ENCODE measurements around the gene SCGB3A2.

Gene SCGB3A2, protein sequence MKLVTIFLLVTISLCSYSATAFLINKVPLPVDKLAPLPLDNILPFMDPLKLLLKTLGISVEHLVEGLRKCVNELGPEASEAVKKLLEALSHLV

DNA sequence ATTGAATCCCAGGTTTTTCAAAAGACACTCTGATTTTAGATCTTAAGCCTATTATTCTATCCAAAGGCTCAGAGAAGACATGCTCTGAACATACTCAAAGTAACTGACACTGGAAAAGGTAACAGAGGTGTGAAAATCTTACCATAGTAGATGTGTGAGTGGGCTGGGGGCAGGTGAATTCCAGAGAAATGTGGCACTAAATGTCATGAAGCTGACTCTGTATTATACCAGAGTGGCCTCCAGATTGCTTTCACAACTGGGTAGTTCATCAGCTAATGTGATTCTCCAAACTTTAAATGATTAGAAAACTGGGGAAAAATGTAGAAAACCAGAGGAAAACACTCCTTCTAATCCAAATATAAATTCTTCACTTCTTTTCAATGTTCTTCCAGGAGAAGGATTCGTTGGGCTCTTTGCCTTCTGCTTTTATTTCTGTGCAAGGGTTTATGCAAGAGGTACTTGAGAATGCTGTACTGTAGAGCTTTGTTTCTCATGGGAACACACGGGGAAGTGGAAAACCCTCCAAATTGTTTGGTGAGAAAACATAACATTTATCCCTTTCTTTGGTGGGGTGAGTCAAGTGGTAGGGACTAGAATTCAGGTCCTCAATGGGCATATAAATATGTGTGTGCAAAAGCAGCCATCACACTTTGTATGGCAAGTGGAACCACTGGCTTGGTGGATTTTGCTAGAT, at the start of gene SCGB3A2:
SCGB3A2 (plus strand) TSS at position 646 of the 694 bp plus-strand sequence. CDS start 93 bp downstream, outside the sequence.
- no peak for DNase-seq

DNA sequence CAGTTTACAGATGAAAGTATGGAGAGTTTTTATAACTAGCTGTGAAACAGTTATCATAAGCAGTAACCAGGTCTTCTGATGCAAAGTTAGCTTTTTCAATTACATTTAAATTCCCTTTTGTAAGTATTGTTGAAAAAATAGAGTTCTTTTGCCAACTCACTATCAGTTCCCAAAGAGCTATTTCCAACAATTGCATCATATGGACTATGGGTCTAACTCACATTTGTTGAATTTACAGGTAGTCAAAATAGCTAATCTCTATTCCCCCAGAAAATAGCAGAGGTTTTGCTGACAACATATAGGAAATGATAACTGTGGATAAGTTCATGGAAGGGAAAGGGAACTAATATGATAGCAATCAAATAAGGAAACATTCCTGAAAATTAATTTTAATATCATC, 48.5 kb upstream of the SCGB3A2 start:
- no peak for DNase-seq

DNA sequence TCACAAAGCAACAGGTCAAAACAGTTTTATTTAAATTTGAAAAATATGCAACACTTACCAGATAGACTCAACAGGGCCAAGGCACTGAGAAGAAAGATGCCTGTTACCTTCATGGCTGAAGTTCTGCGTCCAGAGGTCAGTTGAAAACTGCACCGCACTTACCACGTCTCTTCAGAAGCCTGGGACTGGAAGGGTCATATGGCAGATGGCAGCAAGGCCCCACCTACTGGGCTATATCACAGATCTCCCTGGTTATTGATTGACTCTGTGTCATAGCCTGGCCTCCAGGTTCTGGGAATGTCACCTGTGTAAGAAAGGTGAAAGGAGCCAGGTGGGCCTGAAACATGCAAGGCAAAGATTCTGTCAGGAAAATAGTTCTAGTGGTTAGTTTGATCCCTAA, 47.0 kb upstream of the SCGB3A2 start, which contains the start of gene SPINK1:
SPINK1 (minus strand) TSS at position 207 of the 400 bp plus-strand sequence; CDS start at position 113, 94 bp downstream.
- no peak for DNase-seq

DNA sequence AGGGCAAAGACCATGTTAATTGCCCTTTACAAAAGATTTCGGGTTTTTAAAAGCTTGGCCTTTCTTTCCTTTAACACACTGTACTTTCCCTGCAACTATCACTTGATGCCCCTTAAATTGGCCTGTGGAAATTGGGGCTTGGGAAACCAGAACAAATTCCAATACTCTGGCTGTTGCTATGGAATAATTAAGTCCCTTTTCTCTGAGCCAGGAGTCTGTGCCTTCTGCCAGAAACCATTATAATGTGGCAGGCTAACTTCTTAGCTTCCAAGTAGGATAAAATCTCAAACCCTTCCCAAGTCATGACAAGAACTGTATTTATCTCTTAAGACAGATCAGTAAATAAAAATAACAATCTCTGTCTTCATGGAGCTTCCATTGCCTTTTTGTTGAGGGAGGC, 46.0 kb upstream of the SCGB3A2 start:
- DNase-seq = no peak

DNA sequence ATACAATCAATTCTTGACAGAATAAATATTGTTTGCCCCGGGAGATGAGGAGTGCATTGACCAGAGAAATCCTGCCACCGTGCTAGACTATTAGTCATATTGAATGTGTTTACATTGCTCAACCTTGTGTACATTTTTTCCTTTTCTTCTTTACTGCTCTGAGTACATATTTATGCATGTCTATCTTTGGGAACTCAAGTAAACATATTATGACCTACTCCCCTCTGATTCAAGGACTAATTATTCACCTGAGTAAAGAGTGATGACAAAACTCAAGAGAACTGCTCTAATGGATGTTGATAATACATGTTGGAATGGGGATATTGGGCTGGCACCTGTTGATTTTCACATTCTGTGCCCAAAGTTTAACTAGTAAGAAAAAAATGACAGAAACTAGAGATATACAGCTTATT, 43.1 kb upstream of the SCGB3A2 start:
- no peak for DNase-seq

DNA sequence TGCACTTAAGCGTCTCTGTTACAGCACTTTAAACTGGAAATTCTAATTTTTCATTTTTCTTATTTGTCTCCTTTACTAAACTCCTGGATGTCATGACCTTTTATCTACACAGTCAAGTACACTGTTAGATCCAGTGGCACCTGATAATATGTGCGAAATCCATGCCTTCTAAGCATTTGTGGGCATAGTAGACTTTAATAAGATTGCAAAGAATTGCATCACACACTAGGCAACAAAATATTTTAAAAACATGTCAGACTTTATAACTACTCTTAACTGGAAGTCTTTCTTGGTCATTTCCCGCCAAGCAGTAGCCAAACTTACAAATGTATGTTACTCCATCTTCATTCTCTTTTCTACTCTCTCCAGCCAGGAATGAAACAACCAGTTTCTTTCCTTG, 42.1 kb upstream of the SCGB3A2 start:
- no peak for DNase-seq

DNA sequence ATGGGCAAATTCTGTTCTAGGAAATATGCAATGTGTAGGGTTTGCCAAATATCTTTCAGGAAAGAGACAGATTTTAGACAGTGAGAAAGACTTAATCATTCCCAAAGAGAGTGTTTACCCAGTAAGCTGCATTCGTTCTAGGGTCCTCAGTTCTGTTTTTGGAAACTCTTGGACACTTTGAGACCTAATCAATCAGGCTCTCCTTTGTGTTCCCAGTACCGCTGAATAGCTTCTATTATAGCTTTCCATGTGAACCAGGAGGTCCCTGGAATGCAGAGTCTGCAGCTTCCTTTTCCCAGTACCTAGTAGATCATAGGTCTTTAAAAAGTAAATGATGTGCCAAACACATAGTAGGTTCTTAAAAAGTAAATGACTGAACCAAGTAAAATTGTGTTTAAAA, 35.6 kb upstream of the SCGB3A2 start:
- no peak for DNase-seq

DNA sequence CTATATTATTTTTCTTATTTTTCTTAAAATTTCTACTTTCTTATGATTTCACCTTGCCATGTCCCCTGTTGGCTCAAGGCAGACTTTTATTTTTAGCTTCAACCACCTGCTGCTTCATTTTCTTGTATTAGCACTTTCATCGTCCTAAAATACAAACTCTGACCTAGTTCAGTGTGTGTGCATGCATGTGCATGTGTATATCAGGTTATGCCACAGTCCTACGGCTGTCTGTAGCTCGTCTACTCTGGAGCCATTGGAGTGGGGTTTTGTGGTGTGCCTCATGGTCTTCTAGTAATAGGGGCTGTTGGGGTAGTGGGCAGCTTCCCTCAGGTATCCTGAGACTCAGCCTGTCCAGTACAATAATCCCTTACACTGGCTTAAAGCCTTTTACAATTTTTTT, 33.7 kb upstream of the SCGB3A2 start:
- no peak for DNase-seq

DNA sequence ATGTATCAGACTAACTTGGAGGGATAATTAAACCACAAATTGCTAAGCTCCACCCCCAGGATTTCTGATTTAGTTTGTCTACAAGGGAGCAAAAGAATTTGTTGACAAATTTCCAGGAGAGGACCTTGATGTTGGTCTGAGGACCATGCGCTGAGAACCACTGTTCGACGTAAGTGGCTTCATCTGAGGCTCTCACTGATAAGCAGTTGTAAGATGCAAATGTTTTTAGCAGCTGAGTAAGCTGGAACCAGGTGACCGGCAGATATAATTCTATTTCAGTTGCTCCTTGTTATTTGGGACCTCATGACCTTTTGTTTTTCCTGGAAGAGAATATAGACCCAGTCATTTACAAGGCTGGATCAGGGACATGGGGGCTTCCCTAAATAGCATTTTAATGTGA, 32.9 kb upstream of the SCGB3A2 start:
- DNase-seq = no peak

DNA sequence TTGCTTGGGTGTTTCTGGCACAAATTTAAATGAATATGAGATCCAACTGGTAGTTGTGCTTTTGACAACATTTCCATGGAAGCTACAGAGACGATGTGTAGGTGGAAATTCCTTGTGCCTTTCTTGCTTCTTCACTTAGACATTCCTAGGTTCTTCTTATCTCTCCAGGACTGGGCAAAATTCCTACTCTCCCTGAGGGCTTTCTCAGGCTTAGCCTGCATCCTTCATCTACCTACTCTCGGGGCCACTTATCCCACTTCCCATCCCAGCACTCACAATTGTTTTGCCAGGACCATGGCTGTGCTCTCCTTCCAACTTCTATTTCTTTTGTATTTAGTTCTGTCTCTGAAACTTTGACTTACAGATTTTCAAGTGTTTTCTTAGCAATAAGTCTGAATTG, 29.3 kb upstream of the SCGB3A2 start:
- DNase-seq = no peak

DNA sequence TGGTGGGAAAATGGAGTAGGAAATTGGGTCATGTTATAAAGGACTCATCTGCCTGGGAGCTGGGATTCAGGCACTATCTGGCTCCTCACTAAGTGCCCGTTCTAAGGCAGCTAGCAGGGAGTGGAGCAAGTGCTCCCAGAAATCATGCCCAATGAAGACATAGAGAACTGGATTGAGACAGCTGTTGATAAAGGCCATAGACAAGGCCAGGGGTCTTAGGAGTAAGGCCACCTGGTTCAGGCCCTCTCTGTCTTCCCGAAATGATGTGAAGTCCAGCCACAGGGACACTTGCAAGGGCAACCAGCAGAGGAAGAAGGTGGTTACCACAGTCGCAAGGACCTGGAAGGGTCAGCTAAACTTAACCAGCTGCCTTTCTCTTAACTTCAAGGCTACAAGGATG, 26.9 kb upstream of the SCGB3A2 start:
- no peak for DNase-seq

DNA sequence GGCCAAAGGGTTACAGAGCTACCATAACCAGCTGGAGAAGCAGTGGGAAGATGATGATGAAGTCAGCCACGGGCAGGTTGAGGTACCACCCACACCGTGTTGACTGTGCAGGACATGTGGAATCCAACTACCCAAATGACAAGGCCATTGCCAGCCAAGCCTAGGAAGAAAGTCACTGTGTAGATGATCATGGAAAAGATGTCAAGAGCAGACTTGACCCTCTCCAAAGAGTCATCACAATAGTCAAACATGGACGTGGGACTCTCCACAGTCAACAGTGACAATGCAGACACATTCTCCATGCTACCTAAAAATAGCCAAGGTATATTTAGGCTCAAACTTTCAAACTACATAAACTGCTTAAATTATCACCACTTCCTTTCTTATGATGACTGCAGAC, 26.1 kb upstream of the SCGB3A2 start:
- no peak for DNase-seq

DNA sequence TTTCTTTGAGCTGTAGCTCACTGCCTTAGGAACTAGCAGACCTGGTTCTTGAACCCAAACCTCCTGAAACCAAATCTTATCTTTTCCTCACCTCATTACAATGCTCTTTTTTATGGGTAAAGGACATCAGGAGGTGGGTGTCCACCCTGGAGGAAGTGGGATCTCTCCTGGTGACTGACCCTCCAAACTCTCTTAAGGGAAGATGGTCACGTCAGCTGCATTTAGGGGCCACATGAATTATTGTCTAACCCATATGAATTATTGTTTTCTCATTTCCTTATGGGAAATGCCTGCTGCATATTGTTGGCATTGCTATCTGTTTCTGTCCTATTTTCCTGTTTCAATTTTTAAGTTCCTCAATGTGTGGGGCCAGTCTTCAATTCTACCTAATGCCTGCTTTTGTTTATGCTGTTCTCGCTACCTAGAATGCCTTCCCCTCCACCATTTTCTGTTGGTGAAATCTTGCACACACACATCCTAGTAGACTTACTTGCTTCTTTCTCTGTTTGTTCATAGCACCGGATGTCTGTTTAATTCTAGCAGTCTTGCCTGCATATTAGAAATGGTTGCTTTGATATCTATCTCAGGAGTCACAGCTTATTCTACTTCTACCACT, 25.0 kb upstream of the SCGB3A2 start:
- DNase-seq = no peak

DNA sequence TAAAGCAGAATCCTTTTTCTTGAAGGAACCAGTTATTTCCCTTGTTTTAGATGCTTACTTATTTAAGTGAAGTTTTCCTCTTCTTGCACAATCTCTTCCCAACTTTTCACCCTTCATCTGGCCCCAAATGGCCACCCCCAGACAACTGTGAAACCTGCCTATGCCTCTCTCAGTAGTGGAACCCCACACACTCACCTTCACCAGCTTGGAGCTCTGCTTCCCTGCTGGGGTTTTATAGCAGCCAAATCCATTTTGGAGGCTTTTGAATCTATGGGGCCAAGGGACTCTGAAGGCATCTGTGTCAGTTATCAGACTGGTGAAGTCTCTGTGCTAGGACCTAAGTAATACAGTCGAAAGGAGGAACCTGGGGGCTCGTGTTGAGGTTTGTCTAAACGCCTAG, 24.2 kb upstream of the SCGB3A2 start:
- no peak for DNase-seq

DNA sequence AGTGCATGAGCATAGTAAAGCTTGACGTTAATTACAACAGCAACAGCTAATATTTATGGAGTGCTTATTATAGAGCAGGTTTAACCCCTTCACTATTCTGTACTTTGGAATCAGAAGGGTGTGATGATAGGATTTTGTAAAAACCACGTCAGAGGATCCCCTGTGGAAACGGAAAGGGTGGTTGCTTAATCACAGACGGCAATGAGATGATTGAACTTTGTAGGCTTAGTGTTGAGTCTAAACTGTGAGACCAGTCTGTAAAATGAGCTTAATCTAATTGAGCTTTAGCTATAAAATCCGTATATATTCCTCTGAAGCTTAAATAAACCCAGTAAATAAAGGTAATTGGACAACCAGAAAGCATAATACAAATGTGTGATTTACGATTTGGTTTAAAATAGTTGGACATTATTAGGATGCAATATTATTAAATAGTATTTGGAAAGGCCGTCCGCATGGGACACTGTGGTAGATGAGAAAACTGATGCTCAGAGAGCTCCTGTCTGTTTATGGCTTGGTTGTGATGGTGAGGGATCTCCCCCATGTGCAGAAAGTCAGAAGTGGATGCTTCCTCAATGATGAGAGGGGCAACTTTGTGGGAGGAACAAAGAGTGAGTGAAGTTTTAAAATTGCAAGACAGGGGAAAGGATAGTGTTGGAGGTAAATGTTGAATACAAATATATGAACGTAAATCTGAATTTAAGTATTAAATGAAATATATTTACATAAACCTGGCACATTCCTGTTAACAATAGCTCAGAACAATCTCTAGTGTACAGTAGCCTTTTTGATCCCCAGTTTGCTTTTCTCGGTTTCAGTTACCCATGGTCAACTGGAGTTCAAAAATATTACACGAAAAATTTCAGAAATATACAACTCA, 23.4 kb upstream of the SCGB3A2 start:
- DNase-seq = no peak

DNA sequence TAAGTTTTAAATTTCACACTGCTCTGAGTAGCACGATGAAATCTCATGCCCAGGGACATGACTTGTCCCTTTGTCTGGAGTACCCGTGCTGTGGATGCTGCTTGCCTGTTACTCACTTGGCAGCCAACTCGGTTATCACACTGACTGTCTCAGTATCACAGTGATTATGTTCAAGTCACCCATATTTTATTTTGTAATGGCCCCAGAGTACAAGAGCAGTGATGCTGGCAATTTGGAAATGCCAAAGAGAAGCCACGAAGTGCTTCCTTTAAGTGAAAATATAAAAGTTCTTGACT, 22.8 kb upstream of the SCGB3A2 start:
- no peak for DNase-seq

DNA sequence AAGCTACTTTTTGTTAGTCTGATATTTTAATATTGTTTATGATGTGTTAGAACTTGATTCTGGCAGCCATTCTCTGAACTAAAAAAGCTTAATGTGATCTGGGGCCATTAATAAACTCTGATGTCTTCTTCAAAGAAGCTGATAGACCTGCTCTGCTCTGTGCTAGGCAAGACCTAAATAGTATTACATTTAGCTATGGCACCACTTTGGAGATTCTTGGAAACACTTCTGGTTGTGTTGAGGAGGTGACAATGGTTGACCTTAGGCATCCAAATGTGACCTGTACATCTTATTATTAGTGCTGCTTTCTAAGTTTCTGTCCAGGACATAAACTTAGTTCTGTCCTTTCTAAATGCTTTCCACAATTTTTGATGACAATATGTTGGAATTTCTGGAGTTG, 21.7 kb upstream of the SCGB3A2 start:
- DNase-seq = no peak

DNA sequence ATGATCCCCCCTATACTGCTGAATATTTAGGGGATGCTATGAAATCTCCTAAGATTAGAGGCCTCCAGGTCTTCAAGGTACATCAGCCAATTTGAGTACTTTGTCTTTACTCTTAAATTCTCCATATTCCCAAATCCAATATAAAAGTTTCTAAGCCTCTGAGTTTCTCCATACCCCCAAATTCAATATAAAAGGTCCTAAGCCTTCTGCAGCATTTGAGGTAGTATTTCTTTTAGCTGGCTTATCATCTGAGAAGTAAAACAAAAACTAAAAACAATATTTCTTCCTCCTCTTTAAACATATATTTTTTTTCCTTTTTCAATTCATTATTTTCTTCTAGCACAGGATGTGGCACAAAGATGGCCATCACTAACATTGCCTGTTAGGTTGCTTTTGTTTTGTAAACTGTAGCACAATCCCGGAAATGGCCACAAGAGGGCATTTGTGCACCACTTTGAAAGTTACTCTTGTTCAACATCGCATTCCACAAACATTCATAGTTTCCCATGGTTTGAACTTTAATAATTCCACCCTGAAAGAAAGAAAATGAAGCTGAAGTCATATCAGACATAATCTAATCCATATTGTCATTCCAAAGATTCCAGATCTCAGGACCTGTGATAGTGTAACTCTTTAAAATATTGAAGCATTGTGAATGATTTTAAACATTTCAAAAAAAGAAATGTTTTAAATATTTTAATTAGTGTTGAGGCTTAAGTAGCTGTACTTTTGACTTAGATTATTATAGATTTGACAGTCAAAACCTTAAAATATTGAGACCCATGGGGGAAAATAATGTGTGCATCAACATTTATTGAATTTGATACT, 21.0 kb upstream of the SCGB3A2 start:
- DNase-seq = peak; percentile 10

DNA sequence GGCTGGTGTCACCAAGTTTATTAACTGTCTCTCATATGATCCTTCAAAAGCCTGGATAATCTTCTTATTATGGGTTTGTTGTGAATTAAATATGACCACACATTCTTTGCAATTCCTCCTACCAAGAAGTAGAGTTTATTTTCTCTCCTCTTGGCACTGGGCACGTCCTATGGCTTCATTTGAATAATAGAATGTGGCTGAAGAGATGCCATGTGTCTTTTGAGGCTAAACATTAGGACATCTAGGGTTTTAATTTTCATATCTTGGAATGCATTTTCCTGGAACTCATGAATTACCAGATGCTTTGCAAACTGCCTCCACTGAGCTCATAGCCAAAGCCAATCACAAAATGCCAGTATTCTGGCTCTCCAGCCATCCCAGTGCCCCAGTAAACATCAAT, 19.9 kb upstream of the SCGB3A2 start:
- DNase-seq = no peak

DNA sequence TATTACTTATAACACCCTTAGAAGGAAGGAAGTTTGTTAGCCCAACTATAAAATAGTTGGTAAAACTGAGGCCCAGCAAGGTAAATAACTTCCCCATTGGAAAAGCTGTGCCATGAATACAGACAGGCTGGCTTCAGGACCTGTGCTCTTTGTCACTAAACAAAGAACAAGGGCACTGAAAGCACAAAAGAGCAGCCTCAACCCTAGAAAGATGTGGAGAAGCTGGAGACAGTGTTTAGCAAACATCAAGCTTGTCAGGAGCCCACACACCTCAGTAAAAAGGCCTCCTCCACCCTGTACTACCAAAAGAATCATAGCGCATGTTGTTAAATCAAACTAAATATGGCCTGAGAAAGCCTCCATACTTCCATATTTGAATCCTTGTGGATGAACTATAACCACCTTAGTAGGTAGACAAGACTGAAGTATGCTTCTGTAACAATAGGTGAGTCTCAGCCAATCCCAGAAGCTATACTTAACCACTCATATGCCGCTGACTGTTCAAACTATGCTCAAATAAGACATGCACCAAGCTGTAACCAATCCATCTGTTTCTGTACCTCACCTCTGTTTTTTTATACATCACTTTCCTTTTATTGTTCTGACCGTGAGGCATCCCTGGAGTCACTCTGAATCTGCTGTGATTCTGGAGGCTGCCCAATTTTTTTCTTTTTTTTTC, 18.4 kb upstream of the SCGB3A2 start:
- DNase-seq = no peak

DNA sequence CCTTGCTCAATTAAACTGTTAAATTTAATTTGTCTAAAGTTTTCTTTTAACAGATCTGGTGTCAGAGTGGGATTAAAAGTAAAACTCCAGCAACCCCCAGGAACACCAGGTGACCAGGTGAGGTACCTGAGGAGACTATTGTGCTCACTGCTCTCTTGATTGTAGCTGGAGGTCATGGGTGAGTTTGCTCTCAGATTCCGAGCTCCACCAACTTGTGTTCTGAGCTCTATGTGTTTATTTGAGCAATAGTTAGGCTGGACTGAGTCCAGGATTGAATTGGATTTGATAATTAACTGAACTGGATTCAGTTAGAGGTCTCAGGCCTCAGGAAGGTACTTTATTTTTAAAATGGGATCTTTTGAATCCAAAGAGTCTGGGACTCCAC, 17.9 kb upstream of the SCGB3A2 start:
- no peak for DNase-seq

DNA sequence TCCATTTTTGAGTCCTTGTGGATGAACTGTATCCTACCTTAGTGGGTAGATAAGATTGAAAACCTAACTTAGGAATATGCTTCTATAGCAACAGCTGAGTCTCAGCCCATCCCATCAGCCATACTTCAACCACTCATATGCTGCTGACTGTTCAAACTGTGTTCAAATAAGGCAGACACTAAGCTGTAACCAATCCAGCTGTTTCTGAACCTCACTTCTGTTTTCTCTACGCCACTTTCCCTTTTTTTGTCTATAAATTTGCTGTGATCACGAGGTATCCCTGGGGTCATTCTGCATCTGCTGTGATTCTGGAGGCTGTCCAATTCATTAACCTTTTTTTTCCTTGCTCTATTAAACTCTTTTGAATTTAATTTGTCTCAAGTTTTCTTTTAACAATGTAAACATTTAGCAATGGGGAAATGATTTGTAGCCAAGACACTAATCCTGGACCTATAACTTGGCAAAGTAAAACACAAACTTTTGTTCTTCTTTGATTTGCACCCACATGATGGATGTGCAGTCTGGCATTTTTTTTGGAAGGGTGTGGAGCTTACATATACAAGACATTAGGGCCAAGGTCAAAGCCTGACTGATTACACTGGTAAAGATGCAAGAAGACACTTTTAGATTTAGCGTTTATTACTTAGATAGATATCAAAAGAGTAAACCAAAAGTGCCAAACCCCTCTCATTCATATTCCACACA, 14.9 kb upstream of the SCGB3A2 start:
- DNase-seq = no peak
